Measurements from ENCODE around the gene CAPN6.

Gene CAPN6

GRCh38 chrX:111207851-111208250, 62.4 kb downstream of the CAPN6 start:
- no peak for DNase-seq (ENCODE audit: low spot score)
- H3K27ac ChIP-seq: no peak overlapping the region
- no peak for TF ChIP-seq CTCF (IDR thresholded peaks at IDR 0.05)
- no peak overlapping the region for H3K4me3 ChIP-seq

- DNase-seq (ENCODE audit: low spot score): no peak
- no peak for TF ChIP-seq CTCF (IDR thresholded peaks at IDR 0.05)
- Histone ChIP-seq H3K4me3 (no peak overlapping the region), H3K27ac (no peak overlapping the region)
These were observed 70.0 kb downstream of the CAPN6 start for GRCh38 chrX:111200327-111200726.

GRCh38 chrX:111199505-111199904, 70.8 kb downstream of the CAPN6 start:
- Histone ChIP-seq H3K27ac (no peak overlapping the region), H3K4me3 (no peak overlapping the region)
- no peak for DNase-seq (ENCODE audit: low spot score)
- TF ChIP-seq CTCF (IDR thresholded peaks at IDR 0.05): no peak

All from coronary artery (tissue), 2 donors.